GM21528 (cell line): ENCODE measurements around the gene ADGRD2.

ENCODE experiments used
- ATAC-seq: cut with Tn5 transposase; IDR thresholded peaks from one replicate; pipeline ENCODE4 v1.9.1; 2021; ENCODE audit warnings: mild to moderate bottlenecking, moderate library complexity; ENCODE audit not compliant: unreplicated experiment, low FRiP score

Gene ADGRD2

GRCh38 chr9:124477648-124478285, 27.5 kb downstream of the ADGRD2 start:
- no peak for ATAC-seq

GRCh38 chr9:124478354-124478753, 28.1 kb downstream of the ADGRD2 start:
- ATAC-seq, result no peak

GRCh38 chr9:124479371-124479770, 29.1 kb downstream of the ADGRD2 start:
- no peak for ATAC-seq

GRCh38 chr9:124479947-124480620, 29.8 kb downstream of the ADGRD2 start:
- no peak for ATAC-seq

GRCh38 chr9:124480621-124480981, 30.4 kb downstream of the ADGRD2 start:
- ATAC-seq, result no peak

- no peak for ATAC-seq
Observed at GRCh38 chr9:124481115-124481514, 30.9 kb downstream of the ADGRD2 start.

- ATAC-seq, result no peak
Observed at GRCh38 chr9:124482431-124483031, 32.3 kb downstream of the ADGRD2 start.

GRCh38 chr9:124483481-124483880, 33.2 kb downstream of the ADGRD2 start:
- no peak for ATAC-seq

- no peak for ATAC-seq
Observed at GRCh38 chr9:124485201-124485600, 35.0 kb downstream of the ADGRD2 start.

GRCh38 chr9:124485936-124486335, 35.7 kb downstream of the ADGRD2 start:
- ATAC-seq, result no peak

- ATAC-seq, result no peak
Observed at GRCh38 chr9:124486778-124487259, 36.6 kb downstream of the ADGRD2 start.

GRCh38 chr9:124487260-124488182, 37.3 kb downstream of the ADGRD2 start:
- ATAC-seq, result no peak

GRCh38 chr9:124488641-124489210, 38.5 kb downstream of the ADGRD2 start:
- ATAC-seq, result no peak

GRCh38 chr9:124489222-124489621, 39.0 kb downstream of the ADGRD2 start:
- no peak for ATAC-seq

GRCh38 chr9:124490004-124490403, 39.8 kb downstream of the ADGRD2 start:
- ATAC-seq, result no peak

GRCh38 chr9:124491049-124491975, 41.1 kb downstream of the ADGRD2 start:
- ATAC-seq, result no peak

- ATAC-seq, result no peak
Observed at GRCh38 chr9:124492818-124493217, 42.6 kb downstream of the ADGRD2 start.

- ATAC-seq, result no peak
Observed at GRCh38 chr9:124493218-124493617, 43.0 kb downstream of the ADGRD2 start.

- no peak for ATAC-seq
Observed at GRCh38 chr9:124493794-124494479, 43.7 kb downstream of the ADGRD2 start.
